MM.1S (cell line): ENCODE measurements around the gene TPCN2.
A peak's percentile ranks its signal among the peaks of the same experiment; 100 is the strongest.
"Not testable (repeated sequence)": the region's sequence is repeated elsewhere in the genome, so short reads cannot be mapped to it uniquely, and the experiment has no call there.

Source experiments
- DNase-seq: peaks from one replicate; pipeline ENCODE4 v3.0.0-alpha.2; 2015
- H2AFZ ChIP-seq: fragments of 300-600 bp; sonication (generic); 2 replicates; pipeline ENCODE4 v1.6.0; 2016; ENCODE audit warnings: antibody characterized with exemption, low read length
- H3F3A ChIP-seq: fragments of 300-600 bp; sonication (generic); 2 replicates; pipeline ENCODE4 v1.6.1; 2016; ENCODE audit warnings: mild to moderate bottlenecking, antibody characterized with exemption, low read length, moderate library complexity, mixed read lengths; ENCODE audit not compliant: insufficient read depth
- H3K27ac ChIP-seq: fragments of 300-600 bp; sonication (generic); 2 replicates; pipeline ENCODE4 v1.5.1; 2016; ENCODE audit warnings: mild to moderate bottlenecking, low read length
- H3K27me3 ChIP-seq: fragments of 300-600 bp; sonication (generic); replicated peaks from 2 replicates; pipeline ENCODE4 v1.6.0; 2016; ENCODE audit warnings: low read length; ENCODE audit not compliant: insufficient read depth
- H3K36me3 ChIP-seq: fragments of 300-600 bp; sonication (generic); replicated peaks from 2 replicates; pipeline ENCODE4 v1.6.1; 2016; ENCODE audit warnings: mild to moderate bottlenecking, low read length, mixed read lengths; ENCODE audit not compliant: insufficient read depth
- H3K4me1 ChIP-seq: fragments of 300-600 bp; sonication (generic); 2 replicates; pipeline ENCODE4 v1.6.1; 2016; ENCODE audit warnings: low read length, mixed read lengths
- H3K4me2 ChIP-seq: fragments of 300-600 bp; sonication (generic); 2 replicates; pipeline ENCODE4 v1.6.0; 2016; ENCODE audit warnings: low read depth, low read length
- H3K4me3 ChIP-seq: fragments of 300-600 bp; sonication (generic); 2 replicates; pipeline ENCODE4 v1.5.1; 2016; ENCODE audit warnings: low read length, mixed read lengths
- H3K79me2 ChIP-seq: fragments of 300-600 bp; sonication (generic); 2 replicates; pipeline ENCODE4 v1.6.1; 2016; ENCODE audit warnings: mixed run types, low read length, mixed read lengths
- H3K9ac ChIP-seq: fragments of 300-600 bp; sonication (generic); 2 replicates; pipeline ENCODE4 v1.6.1; 2016; ENCODE audit warnings: low read length, mixed read lengths
- H3K9me2 ChIP-seq: fragments of 300-600 bp; sonication (generic); replicated peaks from 2 replicates; pipeline ENCODE4 v1.6.1; 2016; ENCODE audit warnings: mild to moderate bottlenecking, low read length, mixed read lengths; ENCODE audit not compliant: insufficient read depth
- H3K9me3 ChIP-seq: fragments of 300-600 bp; sonication (generic); replicated peaks from 2 replicates; pipeline ENCODE4 v1.6.1; 2016; ENCODE audit warnings: mild to moderate bottlenecking, low read length, mixed read lengths; ENCODE audit not compliant: insufficient read depth
- H4K20me1 ChIP-seq: fragments of 300-600 bp; sonication (generic); 2 replicates; pipeline ENCODE4 v1.6.1; 2016; ENCODE audit warnings: mild to moderate bottlenecking, low read length, moderate library complexity, mixed read lengths; ENCODE audit not compliant: insufficient read depth
- EZH2 ChIP-seq: fragments of 300-600 bp; sonication (generic); optimal IDR thresholded peaks from 2 replicates; pipeline ENCODE3; 2017; ENCODE audit warnings: low read depth, mild to moderate bottlenecking, antibody characterized with exemption, low read length, mixed read lengths
- EZH2phosphoT487 ChIP-seq: fragments of 300-600 bp; sonication (generic); IDR thresholded peaks from 2 replicates; pipeline ENCODE4 v1.6.1; 2018; ENCODE audit warnings: antibody characterized with exemption, low read length
- TF ChIP-seq, protein P1 (sequence below): fragments of 300-600 bp; sonication (generic); IDR thresholded peaks from 2 replicates; pipeline ENCODE4 v1.5.1; 2016; ENCODE audit warnings: antibody characterized with exemption, low read length, mixed read lengths

Gene TPCN2

DNA sequence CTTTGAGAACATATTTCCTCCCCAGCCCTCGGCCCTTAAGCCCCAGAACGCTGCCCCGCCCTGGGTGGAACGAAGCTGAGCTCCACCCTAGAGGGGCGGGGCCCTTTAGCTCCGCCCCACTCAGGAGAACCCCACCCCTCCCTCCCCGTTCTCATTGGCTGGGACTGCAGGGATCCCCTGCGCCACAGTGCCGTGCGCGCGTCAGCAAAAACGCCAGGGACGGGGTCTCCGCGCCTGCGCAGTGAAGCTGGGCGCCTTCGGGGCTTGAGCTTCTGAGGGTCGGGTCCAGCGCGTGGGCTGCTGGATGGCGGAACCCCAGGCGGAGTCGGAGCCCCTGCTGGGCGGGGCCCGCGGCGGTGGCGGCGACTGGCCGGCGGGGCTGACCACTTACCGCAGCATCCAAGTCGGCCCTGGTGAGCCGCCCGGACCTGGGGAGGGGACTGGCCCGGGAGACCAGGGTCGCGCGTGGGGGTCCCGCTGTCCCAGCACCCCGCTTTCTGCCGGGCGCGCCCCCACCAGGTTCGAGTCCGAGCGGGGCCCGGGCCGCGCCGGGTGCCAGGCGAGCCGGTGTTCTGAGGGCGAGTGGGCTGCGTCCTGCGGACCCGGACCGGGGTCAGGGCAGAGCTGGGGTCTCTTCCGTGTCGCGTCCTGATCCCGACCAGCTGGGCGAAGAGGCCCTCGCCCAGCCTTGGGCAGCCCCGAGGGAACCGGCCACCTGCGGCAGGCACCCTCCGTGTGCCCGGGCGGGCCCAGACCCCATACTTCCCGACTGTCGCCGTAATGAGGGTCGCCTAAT lies at the start of gene TPCN2:
TSS of gene TPCN2 (plus strand) at position 239 of the 796 bp plus-strand sequence. CDS start at position 305, 66 bp downstream.
- no peaks in the 10 kb centered on the region for H3F3A ChIP-seq
- H3K4me2 ChIP-seq = peak within 1 kb of the TSS; percentile 93
- H4K20me1 ChIP-seq = no peaks in the 10 kb centered on the region
- peak within 1 kb of the TSS; percentile 99 for H3K9ac ChIP-seq
- DNase-seq = peak; percentile 91
- no peaks in the 10 kb centered on the region for H3K9me3 ChIP-seq
- no peak for TF ChIP-seq EZH2phosphoT487
- no peak for TF ChIP-seq EZH2
- TF ChIP-seq, protein P1, sequence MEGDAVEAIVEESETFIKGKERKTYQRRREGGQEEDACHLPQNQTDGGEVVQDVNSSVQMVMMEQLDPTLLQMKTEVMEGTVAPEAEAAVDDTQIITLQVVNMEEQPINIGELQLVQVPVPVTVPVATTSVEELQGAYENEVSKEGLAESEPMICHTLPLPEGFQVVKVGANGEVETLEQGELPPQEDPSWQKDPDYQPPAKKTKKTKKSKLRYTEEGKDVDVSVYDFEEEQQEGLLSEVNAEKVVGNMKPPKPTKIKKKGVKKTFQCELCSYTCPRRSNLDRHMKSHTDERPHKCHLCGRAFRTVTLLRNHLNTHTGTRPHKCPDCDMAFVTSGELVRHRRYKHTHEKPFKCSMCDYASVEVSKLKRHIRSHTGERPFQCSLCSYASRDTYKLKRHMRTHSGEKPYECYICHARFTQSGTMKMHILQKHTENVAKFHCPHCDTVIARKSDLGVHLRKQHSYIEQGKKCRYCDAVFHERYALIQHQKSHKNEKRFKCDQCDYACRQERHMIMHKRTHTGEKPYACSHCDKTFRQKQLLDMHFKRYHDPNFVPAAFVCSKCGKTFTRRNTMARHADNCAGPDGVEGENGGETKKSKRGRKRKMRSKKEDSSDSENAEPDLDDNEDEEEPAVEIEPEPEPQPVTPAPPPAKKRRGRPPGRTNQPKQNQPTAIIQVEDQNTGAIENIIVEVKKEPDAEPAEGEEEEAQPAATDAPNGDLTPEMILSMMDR = no peak
- peaks cover 48% of the 10 kb centered on the region for H3K79me2 ChIP-seq
- peak within 1 kb of the TSS; percentile 98 for H3K4me3 ChIP-seq
- H3K27me3 ChIP-seq = no peaks in the 10 kb centered on the region
- H3K9me2 ChIP-seq = no peaks in the 10 kb centered on the region
- H3K27ac ChIP-seq = peak within 1 kb of the TSS; percentile 42; the same call in 1 of the 2 replicates
- peak within 1 kb of the TSS; percentile 92 for H2AFZ ChIP-seq
- H3K36me3 ChIP-seq = no peaks in the 10 kb centered on the region
- H3K4me1 ChIP-seq = peaks cover 15% of the 10 kb centered on the region

DNA sequence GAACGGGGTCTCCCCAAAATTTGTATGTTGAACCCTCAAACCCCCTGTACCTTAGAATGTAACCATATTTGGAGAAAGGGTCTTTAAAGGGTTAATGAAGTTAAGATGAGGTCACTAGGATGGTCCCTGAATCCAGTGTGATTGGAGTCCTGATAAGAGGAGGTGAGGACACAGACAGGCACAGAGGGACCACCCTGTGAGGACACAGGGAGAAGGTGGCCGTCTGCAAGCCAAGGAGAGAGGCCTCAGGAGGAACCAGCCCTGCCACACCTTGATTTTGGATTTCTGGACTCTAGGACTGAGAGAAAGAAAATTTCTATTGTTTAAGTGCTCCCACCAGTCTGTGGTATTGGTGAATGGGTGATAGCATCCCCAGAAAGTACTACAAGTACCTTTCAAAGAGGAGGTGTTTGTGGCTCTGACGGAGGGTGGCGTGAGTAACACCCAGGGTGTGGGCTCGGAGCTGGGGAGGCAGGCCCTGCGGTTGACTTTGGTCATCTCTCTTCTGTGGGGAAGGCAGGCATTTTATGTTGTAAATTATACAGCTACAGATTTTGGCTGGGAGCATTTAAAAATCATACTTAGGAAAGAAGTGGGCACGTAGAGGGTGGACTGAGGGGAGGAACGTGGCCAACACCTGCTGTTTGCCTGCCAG lies 49.5 kb upstream of the TPCN2 start:
- H3K9me2 ChIP-seq = no peaks in the 10 kb centered on the region
- 0 out of 2 replicates have a peak, but pooled peaks cover 3% of the 10 kb centered on the region for H4K20me1 ChIP-seq
- peaks cover 91% of the 10 kb centered on the region for H3K27me3 ChIP-seq
- no peaks in the 10 kb centered on the region for H3K4me1 ChIP-seq
- H3K27ac ChIP-seq = no peak overlapping the region
- no peak for TF ChIP-seq EZH2phosphoT487
- TF ChIP-seq EZH2 = no peak
- TF ChIP-seq, protein P1 = no peak
- DNase-seq = no peak
- H3K4me2 ChIP-seq = no peak overlapping the region
- no peak overlapping the region for H3K9ac ChIP-seq
- H3K9me3 ChIP-seq = no peaks in the 10 kb centered on the region
- H2AFZ ChIP-seq = no peak overlapping the region
- H3K4me3 ChIP-seq = no peak overlapping the region
- H3K79me2 ChIP-seq = no peaks in the 10 kb centered on the region
- no peaks in the 10 kb centered on the region for H3F3A ChIP-seq
- no peaks in the 10 kb centered on the region for H3K36me3 ChIP-seq

GRCh38 chr11:68999748-69000355 lies 48.9 kb upstream of the TPCN2 start:
- not testable (repeated sequence) for H4K20me1 ChIP-seq, H3F3A ChIP-seq, H3K9ac ChIP-seq, H3K79me2 ChIP-seq, H3K27ac ChIP-seq, H2AFZ ChIP-seq, H3K4me1 ChIP-seq, H3K9me2 ChIP-seq, H3K4me2 ChIP-seq, H3K4me3 ChIP-seq, DNase-seq, H3K9me3 ChIP-seq, H3K36me3 ChIP-seq
- H3K27me3 ChIP-seq = peaks cover 91% of the 10 kb centered on the region
